ENCODE results near the gene TCAF1.
A peak's percentile ranks its signal among the peaks of the same experiment; 100 is the strongest.

TCAF1 gene, protein sequence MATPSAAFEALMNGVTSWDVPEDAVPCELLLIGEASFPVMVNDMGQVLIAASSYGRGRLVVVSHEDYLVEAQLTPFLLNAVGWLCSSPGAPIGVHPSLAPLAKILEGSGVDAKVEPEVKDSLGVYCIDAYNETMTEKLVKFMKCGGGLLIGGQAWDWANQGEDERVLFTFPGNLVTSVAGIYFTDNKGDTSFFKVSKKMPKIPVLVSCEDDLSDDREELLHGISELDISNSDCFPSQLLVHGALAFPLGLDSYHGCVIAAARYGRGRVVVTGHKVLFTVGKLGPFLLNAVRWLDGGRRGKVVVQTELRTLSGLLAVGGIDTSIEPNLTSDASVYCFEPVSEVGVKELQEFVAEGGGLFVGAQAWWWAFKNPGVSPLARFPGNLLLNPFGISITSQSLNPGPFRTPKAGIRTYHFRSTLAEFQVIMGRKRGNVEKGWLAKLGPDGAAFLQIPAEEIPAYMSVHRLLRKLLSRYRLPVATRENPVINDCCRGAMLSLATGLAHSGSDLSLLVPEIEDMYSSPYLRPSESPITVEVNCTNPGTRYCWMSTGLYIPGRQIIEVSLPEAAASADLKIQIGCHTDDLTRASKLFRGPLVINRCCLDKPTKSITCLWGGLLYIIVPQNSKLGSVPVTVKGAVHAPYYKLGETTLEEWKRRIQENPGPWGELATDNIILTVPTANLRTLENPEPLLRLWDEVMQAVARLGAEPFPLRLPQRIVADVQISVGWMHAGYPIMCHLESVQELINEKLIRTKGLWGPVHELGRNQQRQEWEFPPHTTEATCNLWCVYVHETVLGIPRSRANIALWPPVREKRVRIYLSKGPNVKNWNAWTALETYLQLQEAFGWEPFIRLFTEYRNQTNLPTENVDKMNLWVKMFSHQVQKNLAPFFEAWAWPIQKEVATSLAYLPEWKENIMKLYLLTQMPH
- total RNA-seq = 7.6 to 21.9 (median 14.4) reads per million in 17 experiments

DNA sequence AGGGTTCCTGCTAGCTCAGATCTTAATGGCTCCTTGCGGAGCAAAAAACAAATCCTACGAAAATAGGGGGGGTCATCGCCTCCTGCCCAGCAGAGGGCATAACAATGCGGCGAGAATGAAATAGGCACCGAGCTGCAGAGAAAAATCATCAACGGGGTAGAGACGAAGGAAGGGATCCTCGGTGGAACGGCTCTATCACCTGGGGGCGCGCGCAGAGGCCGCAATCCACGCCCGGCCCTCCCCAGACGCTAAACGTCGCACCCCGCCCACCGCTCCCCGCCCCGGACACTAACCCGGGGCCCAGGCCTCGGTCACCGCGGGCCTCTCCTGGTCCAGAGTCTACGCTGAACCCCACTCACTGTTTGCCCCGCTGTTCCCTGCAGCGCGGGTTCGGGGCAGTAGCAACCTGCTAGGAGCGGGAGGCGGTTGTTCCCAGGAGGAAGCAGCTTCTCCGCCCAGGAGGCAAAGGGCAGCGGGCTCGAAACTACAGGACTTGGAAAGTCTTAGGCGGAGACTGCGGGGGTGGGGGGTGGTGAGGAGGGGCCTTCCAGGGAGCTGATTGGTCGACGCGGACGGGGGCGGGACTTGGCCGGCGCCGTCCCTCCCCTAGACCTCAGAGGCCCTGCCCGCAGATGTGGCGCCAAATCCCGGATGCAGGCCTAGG lies at the start of gene TCAF1:
TCAF1 (minus strand) TSS at position 509 of the 664 bp plus-strand sequence. CDS start 25,568 bp downstream, outside the sequence.
- peak; percentile 93 to 97 (median 96) for DNase-seq

DNA sequence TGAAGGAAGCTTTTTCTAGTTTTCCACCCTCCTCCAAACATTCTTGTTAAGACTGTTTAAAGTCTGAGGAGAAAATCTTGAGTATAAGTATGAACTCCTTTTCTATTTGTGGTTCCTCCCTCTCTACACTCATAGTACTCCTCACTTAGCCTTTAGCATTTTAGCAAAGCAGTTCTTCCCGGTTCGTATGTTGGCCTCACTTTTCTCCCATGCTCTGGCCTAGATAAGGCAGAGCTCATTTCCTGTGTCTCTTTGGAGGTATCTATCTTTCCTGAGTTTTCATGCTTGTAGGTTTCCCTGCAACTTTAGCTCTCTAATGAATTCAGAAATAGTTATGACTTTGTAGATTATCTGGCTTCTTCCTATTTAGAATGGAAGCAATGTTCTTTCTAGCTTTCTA lies 46.8 kb upstream of the TCAF1 start:
- no peak for DNase-seq

- no peak for DNase-seq
Measured at GRCh38 chr7:143947111-143947510, 45.1 kb upstream of the TCAF1 start.

GRCh38 chr7:143945423-143945822 lies 43.4 kb upstream of the TCAF1 start:
- no peak for DNase-seq

DNA sequence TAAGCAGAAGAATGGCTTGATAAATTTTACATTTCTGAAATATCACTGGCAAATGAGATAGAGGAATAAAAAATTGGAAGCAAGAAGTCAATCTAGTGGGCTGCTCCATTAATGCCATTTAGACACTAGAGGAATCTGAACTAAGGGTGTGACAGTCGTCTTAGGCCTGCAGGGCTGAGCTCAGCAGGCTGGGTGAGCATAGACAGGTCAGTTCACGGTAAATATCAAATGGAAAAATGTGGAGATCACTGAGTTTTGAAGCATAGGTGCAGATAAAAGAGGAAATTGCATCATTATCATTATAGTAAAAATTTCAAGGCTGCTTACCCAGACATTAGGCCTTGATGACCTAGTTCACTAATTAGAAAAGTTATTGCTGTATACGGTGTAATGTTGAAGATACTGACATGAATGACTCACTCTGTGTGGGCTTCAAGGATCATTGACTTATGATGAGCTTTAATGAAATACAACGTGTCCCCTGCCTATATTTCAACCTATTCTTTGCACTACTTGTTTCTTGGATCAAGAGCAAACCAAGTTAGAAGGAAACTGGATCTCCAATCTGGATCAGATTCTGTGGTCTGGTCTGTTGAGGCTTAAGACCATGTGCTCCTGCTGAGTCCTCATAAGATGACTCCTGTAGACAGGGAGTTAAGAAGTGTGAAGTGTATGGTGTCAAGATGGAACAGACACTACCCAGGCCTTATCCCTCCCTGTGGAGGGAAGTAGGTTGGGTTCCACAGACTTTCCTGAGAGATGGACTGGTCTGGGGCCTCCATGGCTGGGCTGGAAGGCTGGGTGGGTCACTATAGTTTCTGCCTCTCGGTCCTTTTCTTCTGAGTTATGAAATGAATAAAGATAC lies 36.6 kb upstream of the TCAF1 start:
- DNase-seq = no peak

- no peak for DNase-seq
Measured at GRCh38 chr7:143936087-143937009, 34.4 kb upstream of the TCAF1 start.

GRCh38 chr7:143934526-143935325 lies 32.8 kb upstream of the TCAF1 start, which contains the start of gene OR2F2:
Gene OR2F2, plus strand, starts transcription at chr7:143935233. Its CDS starts 0 bp downstream, at chr7:143935233.
- DNase-seq = no peak

DNA sequence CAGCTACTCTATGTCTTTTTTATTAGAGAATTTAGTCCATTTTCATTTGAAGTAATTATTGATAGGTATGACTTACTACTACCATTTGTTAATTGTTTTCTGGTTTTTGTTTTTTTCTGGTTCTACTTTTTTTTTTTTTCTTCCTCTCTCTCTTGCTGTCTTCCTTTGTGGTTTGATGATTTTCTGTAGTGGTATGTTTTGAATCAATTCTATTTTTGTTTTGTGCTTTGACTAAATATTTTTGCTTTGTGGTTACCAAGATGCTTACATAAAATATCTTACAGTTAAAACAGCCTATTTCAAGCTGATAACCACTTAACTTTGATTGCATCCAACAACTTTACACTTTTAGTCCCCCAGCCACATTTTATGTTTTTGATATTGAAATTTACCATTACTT lies 29.8 kb upstream of the TCAF1 start:
- no peak for DNase-seq

DNA sequence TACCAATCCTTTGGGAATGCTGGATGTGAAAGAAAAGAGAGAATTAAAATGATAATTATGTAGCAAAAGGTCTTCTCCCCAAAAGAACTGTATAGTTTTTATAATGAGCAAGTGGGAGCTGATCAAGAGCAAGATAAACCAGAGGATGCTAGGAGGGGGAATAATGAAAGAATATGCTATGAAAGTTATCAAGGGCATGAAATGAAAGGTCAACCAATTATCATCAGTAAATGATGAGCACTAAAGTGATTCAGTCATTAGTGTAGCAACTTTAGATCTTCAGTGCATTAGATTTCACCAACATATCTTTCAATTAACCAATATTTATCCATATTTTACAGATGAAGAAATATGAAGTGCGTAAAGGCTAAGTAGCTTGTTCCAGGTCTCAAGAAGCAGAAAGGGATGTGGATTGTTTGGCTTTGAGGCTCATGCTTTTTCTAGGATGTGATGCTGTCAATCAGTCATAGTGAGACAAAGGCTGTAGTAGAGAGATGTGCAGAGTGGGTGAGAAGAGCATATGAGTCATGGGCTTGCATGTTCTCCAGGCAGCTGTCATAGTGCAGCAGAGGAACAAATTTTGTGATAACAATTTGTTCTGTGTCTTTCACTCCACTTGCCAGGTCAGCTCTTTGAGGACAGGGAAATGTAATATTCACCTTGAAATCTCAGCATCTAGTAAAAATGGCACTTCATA lies 27.4 kb upstream of the TCAF1 start:
- peak in 3 of 4 experiments; percentile 3 to 29 (median 17) for DNase-seq

DNA sequence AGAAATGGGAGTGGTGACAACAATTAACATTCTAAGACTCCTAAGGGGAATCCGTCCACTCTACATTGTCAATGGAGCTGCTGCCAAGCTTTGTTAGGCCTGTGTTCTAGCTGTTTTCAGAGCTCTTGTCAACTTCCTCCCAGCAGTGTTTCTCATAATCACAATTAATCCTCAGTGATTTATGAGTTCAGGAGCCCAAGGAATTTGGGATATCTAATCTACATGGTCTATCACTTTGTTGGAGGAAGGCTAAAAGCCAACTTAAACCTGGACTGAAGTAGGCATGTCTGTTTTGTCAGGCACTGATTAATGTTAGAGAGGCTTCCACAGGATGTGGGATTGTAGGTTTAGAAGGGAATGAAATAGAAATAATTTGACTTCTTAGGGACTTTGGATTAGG lies 22.9 kb upstream of the TCAF1 start:
- no peak for DNase-seq

- DNase-seq = no peak
Measured at GRCh38 chr7:143914938-143915652, 13.1 kb upstream of the TCAF1 start.

- no peak for DNase-seq
Measured at GRCh38 chr7:143913945-143914615, 12.1 kb upstream of the TCAF1 start.

- peak in 1 of 4 experiments; percentile 4 for DNase-seq
Measured at GRCh38 chr7:143910473-143911248, 8.7 kb upstream of the TCAF1 start.

DNA sequence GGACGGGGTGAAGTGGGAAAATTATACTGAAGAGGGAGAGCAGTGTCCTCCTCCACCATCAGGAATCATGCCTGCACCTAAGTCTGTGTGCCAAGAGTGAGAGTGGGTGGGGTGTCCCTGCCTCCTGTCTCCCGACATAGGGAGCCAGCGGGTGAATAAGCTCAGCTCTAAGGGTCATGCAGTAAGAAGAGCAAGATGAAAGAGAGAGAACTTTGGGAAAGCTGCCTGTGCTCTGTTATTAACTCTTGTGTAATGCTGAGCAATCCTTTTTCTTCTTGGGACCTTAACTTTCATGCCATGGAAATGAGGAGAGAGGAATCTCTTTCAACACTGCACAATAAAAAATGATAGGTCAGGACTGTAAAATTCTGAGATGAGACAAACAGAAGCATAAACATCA lies 7.9 kb upstream of the TCAF1 start:
- no peak for DNase-seq

DNA sequence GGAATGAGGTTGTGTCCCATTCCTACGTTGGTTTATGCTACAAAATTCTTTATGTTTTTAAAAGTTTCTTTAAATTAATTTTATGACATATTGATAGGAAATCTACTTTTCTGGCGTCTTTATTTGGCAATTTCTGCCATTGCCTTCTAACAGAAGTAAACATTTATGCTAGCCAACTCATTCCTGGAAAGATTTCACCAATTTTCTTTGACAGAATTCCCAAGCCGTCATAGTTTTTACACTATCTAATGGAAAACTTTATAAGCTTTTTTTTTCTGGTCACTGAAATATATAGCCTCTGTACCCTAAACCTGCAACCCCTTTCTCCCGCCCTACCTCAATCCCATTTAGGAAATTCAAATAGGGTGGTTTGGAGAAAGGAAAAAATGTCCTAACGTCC lies 6.1 kb upstream of the TCAF1 start:
- DNase-seq = no peak

GRCh38 chr7:143906895-143907294 lies 4.9 kb upstream of the TCAF1 start:
- no peak for DNase-seq

DNA sequence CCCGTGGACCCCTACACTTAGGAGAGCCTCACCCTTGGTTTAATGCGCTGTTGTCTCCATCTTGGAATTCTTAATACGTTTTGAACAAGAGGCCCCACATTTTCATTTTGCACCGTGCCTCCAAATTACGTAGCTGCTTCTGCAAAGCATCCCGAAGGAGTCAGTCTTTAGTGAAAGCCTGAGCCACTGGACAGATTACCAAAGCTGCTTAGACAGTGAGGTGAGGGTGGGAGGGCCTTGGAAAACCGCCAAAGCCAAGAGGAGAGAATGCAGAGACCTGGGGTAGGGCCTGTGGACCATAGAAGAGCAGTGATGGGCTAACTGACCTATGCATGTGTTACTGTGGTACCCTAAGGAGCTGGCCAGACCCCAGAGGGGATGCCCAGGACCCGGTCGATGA lies 4.2 kb upstream of the TCAF1 start:
- no peak for DNase-seq
